WTC11 (cell line): ENCODE measurements around the gene TLR10.

Experiments used
- E2F5 ChIP-seq: sonication (generic); formaldehyde crosslinking; IDR thresholded peaks from 2 replicates; pipeline ENCODE4 v1.8.1; 2022; ENCODE audit warnings: mild to moderate bottlenecking, moderate library complexity, missing genetic modification reagents
- FOXP4 ChIP-seq: sonication (generic); formaldehyde crosslinking; IDR thresholded peaks from 2 replicates; pipeline ENCODE4 v1.8.0; 2022; ENCODE audit warnings: mild to moderate bottlenecking, missing genetic modification reagents
- TF ChIP-seq, protein P1 (sequence below): sonication (generic); formaldehyde crosslinking; IDR thresholded peaks from 2 replicates; pipeline ENCODE4 v1.8.0; 2022; ENCODE audit warnings: mild to moderate bottlenecking, missing genetic modification reagents

GRCh38 chr4:38791010-38791409 lies 8.2 kb upstream of the TLR10 start:
- TF ChIP-seq, protein P1, sequence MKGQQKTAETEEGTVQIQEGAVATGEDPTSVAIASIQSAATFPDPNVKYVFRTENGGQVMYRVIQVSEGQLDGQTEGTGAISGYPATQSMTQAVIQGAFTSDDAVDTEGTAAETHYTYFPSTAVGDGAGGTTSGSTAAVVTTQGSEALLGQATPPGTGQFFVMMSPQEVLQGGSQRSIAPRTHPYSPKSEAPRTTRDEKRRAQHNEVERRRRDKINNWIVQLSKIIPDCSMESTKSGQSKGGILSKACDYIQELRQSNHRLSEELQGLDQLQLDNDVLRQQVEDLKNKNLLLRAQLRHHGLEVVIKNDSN (CRISPR knock-in tag) = no peak
- TF ChIP-seq E2F5 (CRISPR knock-in tag) (no peak), FOXP4 (no peak)
